Glutamatergic neuron (in vitro differentiated cells): ENCODE measurements around the gene RANBP17. TPM values are rescaled to one million over a fixed set of nuclear protein-coding genes. Genes with fewer than 3 reads are reported as not detected.
"Not testable (repeated sequence)": the region's sequence is repeated elsewhere in the genome, so short reads cannot be mapped to it uniquely, and the experiment has no call there.

ENCODE experiments used
- DNase-seq: peaks from one replicate; pipeline ENCODE4 v3.0.0; 2022
- H3K27ac Mint-ChIP-seq: one replicate; pipeline ENCODE4 v1.8.0; 2020; ENCODE audit warnings: mild to moderate bottlenecking, mixed read lengths, inconsistent platforms; ENCODE audit not compliant: unreplicated experiment
- H3K27me3 Mint-ChIP-seq: one replicate; pipeline ENCODE4 v1.8.0; 2020; ENCODE audit warnings: mild to moderate bottlenecking, moderate library complexity, mixed read lengths, inconsistent platforms; ENCODE audit not compliant: unreplicated experiment
- H3K36me3 Mint-ChIP-seq: one replicate; pipeline ENCODE4 v1.8.0; 2020; ENCODE audit warnings: mild to moderate bottlenecking, mixed read lengths, inconsistent platforms; ENCODE audit not compliant: unreplicated experiment
- H3K4me1 Mint-ChIP-seq: one replicate; pipeline ENCODE4 v1.8.0; 2020; ENCODE audit warnings: mild to moderate bottlenecking, low read depth, mixed read lengths, inconsistent platforms; ENCODE audit not compliant: unreplicated experiment
- H3K4me3 Mint-ChIP-seq: one replicate; pipeline ENCODE4 v1.8.0; 2020; ENCODE audit warnings: mild to moderate bottlenecking, mixed read lengths, inconsistent platforms; ENCODE audit not compliant: unreplicated experiment
- H3K9me3 Mint-ChIP-seq: one replicate; pipeline ENCODE4 v1.8.0; 2020; ENCODE audit warnings: mild to moderate bottlenecking, moderate library complexity, mixed read lengths, inconsistent platforms; ENCODE audit not compliant: unreplicated experiment
- total RNA-seq: library from RNA; stranded (reverse); fragmentation: NEBNext Ultra II Directional; extraction: Animal tissue kit (Norgen Biotek cat#: 25700); gene quantifications from one replicate; pipeline ENCODE4 v1.2.1, GENCODE V29; 2021; ENCODE audit not compliant: unreplicated experiment
- TF ChIP-seq, protein P1 (sequence below): fragments of 200-600 bp; sonication (generic); IDR thresholded peaks from one replicate; pipeline ENCODE4 v1.5.0; 2021; ENCODE audit not compliant: partially characterized antibody, unreplicated experiment

Gene RANBP17
- total RNA-seq, 1 donor from 2014 or later, result 25.7 TPM

DNA sequence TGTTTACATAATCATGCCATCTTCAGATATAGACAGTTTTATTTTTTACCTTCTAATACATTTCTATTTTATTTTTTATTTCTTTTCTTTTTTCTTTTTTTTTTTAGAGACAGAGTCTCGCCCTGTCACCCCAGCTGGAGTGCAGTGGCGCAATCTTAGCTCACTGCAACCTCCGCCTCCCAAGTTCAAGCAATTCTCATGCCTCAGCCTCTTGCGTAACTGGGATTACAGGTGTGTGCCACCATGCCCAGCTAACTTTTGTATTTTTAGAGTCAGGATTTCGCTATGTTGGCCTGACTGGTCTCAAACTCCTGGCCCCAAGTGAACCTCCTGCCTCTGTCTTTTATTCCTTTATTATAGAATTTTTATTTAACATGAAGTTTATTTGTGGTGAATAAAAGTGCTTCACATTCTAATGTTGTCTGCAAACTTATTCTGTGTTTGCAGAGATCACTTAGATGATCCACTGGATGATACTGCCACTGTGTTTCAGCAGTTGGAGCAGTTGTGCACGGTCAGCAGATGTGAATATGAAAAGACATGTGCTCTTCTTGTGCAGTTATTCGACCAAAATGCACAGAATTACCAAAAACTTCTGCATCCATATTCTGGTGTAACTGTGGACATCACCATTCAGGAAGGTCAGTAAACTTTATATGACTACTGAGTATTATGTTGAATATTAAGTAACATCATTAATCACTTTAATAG, 62.2 kb downstream of the RANBP17 start:
- Mint-ChIP-seq H3K27me3 (no peaks in the 10 kb centered on the region), H3K4me3 (no peak overlapping the region), H3K4me1 (peaks cover 2% of the 10 kb centered on the region), H3K27ac (no peak overlapping the region), H3K9me3 (no peaks in the 10 kb centered on the region), H3K36me3 (no peaks in the 10 kb centered on the region)
- DNase-seq, result no peak
- TF ChIP-seq, protein P1, sequence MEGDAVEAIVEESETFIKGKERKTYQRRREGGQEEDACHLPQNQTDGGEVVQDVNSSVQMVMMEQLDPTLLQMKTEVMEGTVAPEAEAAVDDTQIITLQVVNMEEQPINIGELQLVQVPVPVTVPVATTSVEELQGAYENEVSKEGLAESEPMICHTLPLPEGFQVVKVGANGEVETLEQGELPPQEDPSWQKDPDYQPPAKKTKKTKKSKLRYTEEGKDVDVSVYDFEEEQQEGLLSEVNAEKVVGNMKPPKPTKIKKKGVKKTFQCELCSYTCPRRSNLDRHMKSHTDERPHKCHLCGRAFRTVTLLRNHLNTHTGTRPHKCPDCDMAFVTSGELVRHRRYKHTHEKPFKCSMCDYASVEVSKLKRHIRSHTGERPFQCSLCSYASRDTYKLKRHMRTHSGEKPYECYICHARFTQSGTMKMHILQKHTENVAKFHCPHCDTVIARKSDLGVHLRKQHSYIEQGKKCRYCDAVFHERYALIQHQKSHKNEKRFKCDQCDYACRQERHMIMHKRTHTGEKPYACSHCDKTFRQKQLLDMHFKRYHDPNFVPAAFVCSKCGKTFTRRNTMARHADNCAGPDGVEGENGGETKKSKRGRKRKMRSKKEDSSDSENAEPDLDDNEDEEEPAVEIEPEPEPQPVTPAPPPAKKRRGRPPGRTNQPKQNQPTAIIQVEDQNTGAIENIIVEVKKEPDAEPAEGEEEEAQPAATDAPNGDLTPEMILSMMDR, result no peak

DNA sequence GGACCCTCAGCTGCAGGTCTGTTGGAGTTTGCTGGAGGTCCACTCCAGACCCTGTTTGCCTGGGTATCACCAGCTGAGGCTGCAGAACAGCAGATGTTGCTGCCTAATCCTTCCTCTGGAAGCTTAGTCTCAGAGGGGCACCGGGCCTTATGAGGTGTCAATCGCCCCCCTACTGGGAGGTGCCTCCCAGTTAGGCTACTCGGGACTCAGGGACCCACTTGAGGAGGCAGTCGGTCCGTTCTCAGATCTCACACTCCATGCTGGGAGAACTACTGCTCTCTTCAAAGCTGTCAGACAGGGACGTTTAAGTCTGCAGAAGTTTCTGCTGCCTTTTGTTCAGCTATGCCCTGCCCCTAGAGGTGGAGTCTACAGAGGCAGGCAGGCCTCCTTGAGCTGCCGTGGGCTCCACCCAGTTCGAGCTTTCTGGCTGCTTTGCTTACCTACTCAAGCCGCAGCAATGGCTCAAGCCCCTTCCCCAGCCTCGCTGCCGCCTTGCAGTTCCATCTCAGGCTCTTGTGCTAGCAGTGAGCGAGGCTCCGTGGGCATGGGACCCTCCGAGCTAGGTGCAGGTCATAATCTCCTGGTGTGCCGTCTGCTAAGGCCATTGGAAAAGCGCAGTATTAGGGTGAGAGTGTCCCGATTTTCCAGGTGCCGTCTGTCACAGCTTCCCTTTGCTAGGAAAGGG, 73.9 kb downstream of the RANBP17 start:
- DNase-seq, H3K4me1 Mint-ChIP-seq, H3K9me3 Mint-ChIP-seq: not testable (repeated sequence)

GRCh38 chr5:170937072-170937471, 75.3 kb downstream of the RANBP17 start:
- Mint-ChIP-seq H3K4me3 (no peak overlapping the region), H3K27ac (no peak overlapping the region), H3K27me3 (no peaks in the 10 kb centered on the region), H3K9me3 (peaks cover 4% of the 10 kb centered on the region), H3K36me3 (peaks cover 16% of the 10 kb centered on the region), H3K4me1 (no peaks in the 10 kb centered on the region)
- no peak for DNase-seq
- TF ChIP-seq, protein P1, result no peak

More for the DNA sequence above, 73.9 kb downstream of the RANBP17 start:
- peaks cover 16% of the 10 kb centered on the region for H3K36me3 Mint-ChIP-seq
- H3K27me3 Mint-ChIP-seq, H3K4me3 Mint-ChIP-seq, H3K27ac Mint-ChIP-seq: not testable (repeated sequence)

- DNase-seq, result no peak
- Mint-ChIP-seq H3K36me3 (peaks cover 16% of the 10 kb centered on the region), H3K4me3 (no peak overlapping the region), H3K27me3 (no peaks in the 10 kb centered on the region), H3K27ac (no peak overlapping the region), H3K9me3 (peaks cover 4% of the 10 kb centered on the region), H3K4me1 (no peaks in the 10 kb centered on the region)
- TF ChIP-seq, protein P1, result no peak
Measured at GRCh38 chr5:170937914-170938313, 76.1 kb downstream of the RANBP17 start.

GRCh38 chr5:170939178-170939577, 77.4 kb downstream of the RANBP17 start:
- no peaks in the 10 kb centered on the region for H3K27me3 Mint-ChIP-seq
- TF ChIP-seq, protein P1, result no peak
- H3K4me1 Mint-ChIP-seq, result no peaks in the 10 kb centered on the region
- H3K9me3 Mint-ChIP-seq, result peaks cover 2% of the 10 kb centered on the region
- peaks cover 11% of the 10 kb centered on the region for H3K36me3 Mint-ChIP-seq
- H3K27ac Mint-ChIP-seq, result no peak overlapping the region
- DNase-seq, result no peak
- H3K4me3 Mint-ChIP-seq, result no peak overlapping the region
